Mucosa of gallbladder (tissue), 1 donor: ENCODE data around the gene GRAMD2A. TPM values are rescaled to one million over a fixed set of nuclear protein-coding genes. Genes with fewer than 3 reads are reported as not detected.
A peak's percentile ranks its signal among the peaks of the same experiment; 100 is the strongest.

ENCODE experiments used
- DNase-seq: peaks from one replicate; pipeline ENCODE4 v3.0.0-alpha.2; 2020; ENCODE audit warnings: low spot score
- total RNA-seq: library from RNA; stranded (reverse); gene quantifications from one replicate; pipeline ENCODE4 v1.2.1, GENCODE V29; 2021
- donor health status: DM: no; HTN: no; CAD: no.

GRAMD2A gene
- total RNA-seq, result 0.55 TPM

GRCh38 chr15:72197460-72198355 is at the start of gene GRAMD2A:
Gene GRAMD2A, minus strand, starts transcription at chr15:72197787.
- no peak for DNase-seq

GRCh38 chr15:72242775-72243370 is 45.3 kb upstream of the GRAMD2A start:
- no peak for DNase-seq

- DNase-seq, result no peak
These were observed 42.1 kb upstream of the GRAMD2A start for GRCh38 chr15:72239652-72240051.

GRCh38 chr15:72238586-72238985 is 41.0 kb upstream of the GRAMD2A start:
- DNase-seq, result no peak

- no peak for DNase-seq
These were observed 40.3 kb upstream of the GRAMD2A start for GRCh38 chr15:72237853-72238224.

- peak; percentile 58 for DNase-seq
These were observed 39.7 kb upstream of the GRAMD2A start for GRCh38 chr15:72237029-72237852.

GRCh38 chr15:72236381-72237003 is 38.9 kb upstream of the GRAMD2A start:
- DNase-seq, result no peak

- DNase-seq, result no peak
These were observed 37.7 kb upstream of the GRAMD2A start for GRCh38 chr15:72235298-72235697.

- no peak for DNase-seq
These were observed 36.2 kb upstream of the GRAMD2A start for GRCh38 chr15:72233769-72234168.

- DNase-seq, result peak; percentile 40
These were observed 34.4 kb upstream of the GRAMD2A start for GRCh38 chr15:72231833-72232478.

GRCh38 chr15:72231066-72231832 is 33.7 kb upstream of the GRAMD2A start, which contains the start of gene PKM:
Gene PKM, minus strand, starts transcription at chr15:72231190. Its CDS starts 12,093 bp downstream, at chr15:72219097.
- DNase-seq, result peak; percentile 98

- DNase-seq, result peak; percentile 90
These were observed 32.8 kb upstream of the GRAMD2A start for GRCh38 chr15:72230197-72231065.

- no peak for DNase-seq
These were observed 32.3 kb upstream of the GRAMD2A start for GRCh38 chr15:72229947-72230196.

- no peak for DNase-seq
These were observed 31.7 kb upstream of the GRAMD2A start for GRCh38 chr15:72229076-72229946.

- DNase-seq, result no peak
These were observed 30.1 kb upstream of the GRAMD2A start for GRCh38 chr15:72227720-72228119.

- DNase-seq, result no peak
These were observed 29.6 kb upstream of the GRAMD2A start for GRCh38 chr15:72227192-72227586.

GRCh38 chr15:72223278-72223677 is 25.7 kb upstream of the GRAMD2A start:
- no peak for DNase-seq

- peak; percentile 59 for DNase-seq
These were observed 24.8 kb upstream of the GRAMD2A start for GRCh38 chr15:72222393-72222792.

- no peak for DNase-seq
These were observed 23.1 kb upstream of the GRAMD2A start for GRCh38 chr15:72220687-72221086.
